Measurements from ENCODE around the gene ECPAS. TPM values are rescaled to one million over a fixed set of nuclear protein-coding genes. Genes with fewer than 3 reads are reported as not detected.
A peak's percentile ranks its signal among the peaks of the same experiment; 100 is the strongest.

ECPAS gene
- total RNA-seq, 1 experiment from 2014 or later, result 106 TPM

GRCh38 chr9:111501648-111502047 is 17.5 kb upstream of the ECPAS start:
- no peaks in the 10 kb centered on the region for H3K36me3 Mint-ChIP-seq (ENCODE audit: insufficient read depth in 1 of 3, low read depth in 3 of 3)
- no peaks in the 10 kb centered on the region for H3K79me1 ChIP-seq (ENCODE audit: insufficient read depth, low read depth, low read length, poor library complexity, severe bottlenecking)
- H3K4ac ChIP-seq (ENCODE audit: low read depth, low read length), result no peak overlapping the region
- no CpG with 5 or more reads among the region's 6 CpGs for WGBS (ENCODE audit: extremely low coverage, insufficient read length, low lambda C conversion rate)
- H2BK20ac ChIP-seq (ENCODE audit: low read depth, low read length, poor library complexity, severe bottlenecking), result no peak overlapping the region
- H3K27ac Mint-ChIP-seq, result no peak overlapping the region
- H3K9me3 ChIP-seq (ENCODE audit: control insufficient read depth, low read depth, low read length), result no peaks in the 10 kb centered on the region
- H3K23me2 ChIP-seq (ENCODE audit: insufficient read length, low read depth, low read length, poor library complexity, severe bottlenecking), result no peaks in the 10 kb centered on the region
- no peaks in the 10 kb centered on the region for H3K79me2 ChIP-seq (ENCODE audit: insufficient read depth, low read length)
- no peaks in the 10 kb centered on the region for H3K4me1 ChIP-seq (ENCODE audit: insufficient read depth, low read length)
- H3K4me2 ChIP-seq (ENCODE audit: insufficient read depth, insufficient read length, low read length), result no peak overlapping the region
- no peak overlapping the region for H3K23ac ChIP-seq (ENCODE audit: insufficient read length, low read depth, low read length)
- H4K20me1 ChIP-seq (ENCODE audit: control insufficient read depth, insufficient read depth, insufficient read length), result no peaks in the 10 kb centered on the region
- no peak overlapping the region for H4K8ac ChIP-seq (replicated peaks; ENCODE audit: insufficient read length, low read depth, low read length)
- no peak overlapping the region for H2AFZ ChIP-seq (ENCODE audit: low read length)
- no peak overlapping the region for H4K91ac ChIP-seq (ENCODE audit: insufficient read length, low read depth, low read length)
- no peak overlapping the region for H3K18ac ChIP-seq (ENCODE audit: insufficient read length, low read depth, low read length)
- H2BK15ac ChIP-seq (ENCODE audit: low read depth, low read length), result no peak overlapping the region
- H3K14ac ChIP-seq (ENCODE audit: insufficient read depth, low read length), result no peak overlapping the region; the same call in 1 of the 2 replicates
- H3K27me3 ChIP-seq (ENCODE audit: insufficient read depth, low read length), result no peaks in the 10 kb centered on the region
- no peak overlapping the region for H2AK5ac ChIP-seq (ENCODE audit: insufficient read length, low read length)
- no peaks in the 10 kb centered on the region for H3K27me3 Mint-ChIP-seq (ENCODE audit: low read depth)
- no peak overlapping the region for H3K27ac ChIP-seq (ENCODE audit: insufficient read length, low read depth, low read length)
- H2BK5ac ChIP-seq (ENCODE audit: insufficient read length, low read length), result no peak overlapping the region
- 0 out of 4 replicates have a peak, but pooled peaks cover 0 to 3% of the 10 kb centered on the region in 2 experiments for H3K4me1 Mint-ChIP-seq
- H3K9ac ChIP-seq (ENCODE audit: extremely low read depth, insufficient read length, low read length), result no peak overlapping the region
- H3T11ph ChIP-seq (ENCODE audit: low read length), result no peak overlapping the region
- H4K5ac ChIP-seq (ENCODE audit: insufficient read length, low read depth, low read length), result no peak overlapping the region
- no peak overlapping the region for H2BK12ac ChIP-seq (ENCODE audit: insufficient read length, low read depth, low read length)
- no peaks in the 10 kb centered on the region for H3K9me3 Mint-ChIP-seq
- no peak overlapping the region for H2BK120ac ChIP-seq (ENCODE audit: low read depth, low read length, poor library complexity, severe bottlenecking)
- TF ChIP-seq, protein P1, sequence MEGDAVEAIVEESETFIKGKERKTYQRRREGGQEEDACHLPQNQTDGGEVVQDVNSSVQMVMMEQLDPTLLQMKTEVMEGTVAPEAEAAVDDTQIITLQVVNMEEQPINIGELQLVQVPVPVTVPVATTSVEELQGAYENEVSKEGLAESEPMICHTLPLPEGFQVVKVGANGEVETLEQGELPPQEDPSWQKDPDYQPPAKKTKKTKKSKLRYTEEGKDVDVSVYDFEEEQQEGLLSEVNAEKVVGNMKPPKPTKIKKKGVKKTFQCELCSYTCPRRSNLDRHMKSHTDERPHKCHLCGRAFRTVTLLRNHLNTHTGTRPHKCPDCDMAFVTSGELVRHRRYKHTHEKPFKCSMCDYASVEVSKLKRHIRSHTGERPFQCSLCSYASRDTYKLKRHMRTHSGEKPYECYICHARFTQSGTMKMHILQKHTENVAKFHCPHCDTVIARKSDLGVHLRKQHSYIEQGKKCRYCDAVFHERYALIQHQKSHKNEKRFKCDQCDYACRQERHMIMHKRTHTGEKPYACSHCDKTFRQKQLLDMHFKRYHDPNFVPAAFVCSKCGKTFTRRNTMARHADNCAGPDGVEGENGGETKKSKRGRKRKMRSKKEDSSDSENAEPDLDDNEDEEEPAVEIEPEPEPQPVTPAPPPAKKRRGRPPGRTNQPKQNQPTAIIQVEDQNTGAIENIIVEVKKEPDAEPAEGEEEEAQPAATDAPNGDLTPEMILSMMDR (conservative IDR thresholded peaks at IDR 0.05), result no peak
- DNase-seq, result peak; percentile 51
- H3K56ac ChIP-seq (ENCODE audit: insufficient read length, low read depth, low read length), result no peak overlapping the region
- no peak overlapping the region for H3K4me3 Mint-ChIP-seq
